ENCODE results near the gene ZNF678.

- TF ChIP-seq CTCF (IDR thresholded peaks at IDR 0.05): no peak
- no peak for TF ChIP-seq POLR2A (IDR thresholded peaks at IDR 0.05)
Observed at GRCh38 chr1:227567256-227567655, 3.9 kb downstream of the ZNF678 start.

All from heart left ventricle (tissue), 13 donors.